ENCODE results near the gene RCL1. TPM values are rescaled to one million over a fixed set of nuclear protein-coding genes. Genes with fewer than 3 reads are reported as not detected.

RCL1 gene
- total and polyA plus RNA-seq, 2 donors (not counting 3 experiments of a cell fraction or from before 2014, with no cell fraction given), result 12.9 to 13.2 TPM

GRCh38 chr9:4787876-4788275 is 4.9 kb upstream of the RCL1 start:
- Histone ChIP-seq H4K20me1 (replicated peaks; ENCODE audit: control insufficient read depth, extremely low read depth, insufficient read depth, low read length) (no peaks in the 10 kb centered on the region), H3K36me3 (ENCODE audit: control insufficient read depth in 2 of 2, extremely low read depth in 1 of 2, insufficient read depth in 2 of 2, low read length in 2 of 2) (no peaks in the 10 kb centered on the region), H3K4me3 (replicated peaks in 1 of 3; ENCODE audit: insufficient read depth in 1 of 3, low read depth in 1 of 3, low read length in 3 of 3) (no peak overlapping the region), H3K4me2 (ENCODE audit: insufficient read depth, low read length) (no peak overlapping the region), H3K9ac (replicated peaks; ENCODE audit: extremely low read depth, insufficient read depth, low read length) (no peak overlapping the region), H2AFZ (ENCODE audit: low read depth, low read length) (no peak overlapping the region), H3K27me3 (ENCODE audit: control insufficient read depth in 2 of 2, insufficient read depth in 2 of 2, low read length in 2 of 2) (peaks cover 0 to 3% of the 10 kb centered on the region in 2 experiments), H3K79me2 (ENCODE audit: control insufficient read depth, insufficient read depth, low read length) (no peaks in the 10 kb centered on the region), H3K9me1 (replicated peaks; ENCODE audit: control insufficient read depth, extremely low read depth, insufficient read depth, low read length) (no peaks in the 10 kb centered on the region), H3K27ac (ENCODE audit: insufficient read depth, low read depth, low read length) (no peak overlapping the region), H3K9me3 (replicated peaks; ENCODE audit: control insufficient read depth, insufficient read depth, low read length) (no peaks in the 10 kb centered on the region), H3K4me1 (ENCODE audit: control insufficient read depth, extremely low read depth, insufficient read depth, low read length) (peaks cover 6% of the 10 kb centered on the region)
- no TSS peak for BruUV-seq (replicated peaks)
- intact Hi-C loops (cut with micrococcal nuclease), result no loop called here
- ChIA-PET POLR2A (no interaction called here), CTCF (no interaction called here)
- FAIRE-seq, result no peak
- TF ChIP-seq GATA2 (IDR thresholded peaks at IDR 0.05; ENCODE audit: insufficient read depth, insufficient read length, low read depth, low read length) (no peak), MYC (IDR thresholded peaks at IDR 0.05; ENCODE audit: low read depth, low read length) (no peak), CTCF (IDR thresholded peaks at IDR 0.05; ENCODE audit: extremely low read depth in 1 of 2, insufficient read depth in 1 of 2, low read depth in 1 of 2, low read length in 2 of 2) (no peak), JUN (IDR thresholded peaks at IDR 0.05; ENCODE audit: borderline replicate concordance, insufficient read depth, insufficient read length, low read depth) (no peak), EZH2 (IDR thresholded peaks at IDR 0.05; ENCODE audit: borderline replicate concordance, low read depth, low read length, severe bottlenecking) (no peak), FOS (IDR thresholded peaks at IDR 0.05; ENCODE audit: borderline replicate concordance, insufficient read depth, low read length) (no peak), POLR2AphosphoS5 (IDR thresholded peaks at IDR 0.05; ENCODE audit: insufficient read depth, low read depth, low read length) (no peak), MAX (IDR thresholded peaks at IDR 0.05; ENCODE audit: insufficient read depth, insufficient read length) (no peak), POLR2A (IDR thresholded peaks at IDR 0.05; ENCODE audit: low read depth, low read length) (no peak)
- dilution Hi-C loops (cut with MboI; ENCODE audit: extremely low pct_ligation_motif_present, low sequenced_read_pairs), result no loop called here
- DNase-seq (ENCODE audit: low read depth, low spot score), result no peak

Measured in endothelial cell of umbilical vein (primary cell).